Measurements from ENCODE around the gene XPO5.
A peak's percentile ranks its signal among the peaks of the same experiment; 100 is the strongest.

Gene XPO5

GRCh38 chr6:43497689-43498088, 78.1 kb downstream of the XPO5 start:
- DNase-seq (ENCODE audit: low read depth): no peak

- no peak for DNase-seq (ENCODE audit: low read depth)
These were observed 78.8 kb downstream of the XPO5 start for GRCh38 chr6:43497129-43497396.

GRCh38 chr6:43496370-43497128, 79.3 kb downstream of the XPO5 start:
- DNase-seq (ENCODE audit: low read depth): no peak

- DNase-seq (ENCODE audit: low read depth): no peak
These were observed 80.4 kb downstream of the XPO5 start for GRCh38 chr6:43495409-43495941.

GRCh38 chr6:43494766-43495165, 81.1 kb downstream of the XPO5 start:
- no peak for DNase-seq (ENCODE audit: low read depth)

- DNase-seq (ENCODE audit: low read depth): no peak
These were observed 81.5 kb downstream of the XPO5 start for GRCh38 chr6:43494321-43494720.

GRCh38 chr6:43493833-43494232, 82.0 kb downstream of the XPO5 start:
- DNase-seq (ENCODE audit: low read depth): no peak

GRCh38 chr6:43493230-43493629, 82.6 kb downstream of the XPO5 start:
- no peak for DNase-seq (ENCODE audit: low read depth)

- DNase-seq (ENCODE audit: low read depth): no peak
These were observed 83.2 kb downstream of the XPO5 start for GRCh38 chr6:43492673-43493072.

GRCh38 chr6:43491750-43492661, 83.8 kb downstream of the XPO5 start:
- DNase-seq (ENCODE audit: low read depth): no peak

GRCh38 chr6:43490523-43490939, 85.3 kb downstream of the XPO5 start:
- no peak for DNase-seq (ENCODE audit: low read depth)

GRCh38 chr6:43489277-43490072, 86.4 kb downstream of the XPO5 start:
- DNase-seq (ENCODE audit: low read depth): no peak

GRCh38 chr6:43488667-43489276, 87.1 kb downstream of the XPO5 start:
- DNase-seq (ENCODE audit: low read depth): no peak

GRCh38 chr6:43481591-43482236, 94.1 kb downstream of the XPO5 start:
- no peak for DNase-seq (ENCODE audit: low read depth)

- no peak for DNase-seq (ENCODE audit: low read depth)
These were observed 94.8 kb downstream of the XPO5 start for GRCh38 chr6:43481075-43481474.

- no peak for DNase-seq (ENCODE audit: low read depth)
These were observed 97.8 kb downstream of the XPO5 start for GRCh38 chr6:43478008-43478372.

- peak; percentile 93 for DNase-seq (ENCODE audit: low read depth)
These were observed 98.4 kb downstream of the XPO5 start, which contains the start of gene TJAP1 for GRCh38 chr6:43477235-43478007. Gene TJAP1, plus strand, starts transcription at chr6:43477570. Its CDS starts 21,432 bp downstream, at chr6:43499002.

- no peak for DNase-seq (ENCODE audit: low read depth)
These were observed 99.1 kb downstream of the XPO5 start for GRCh38 chr6:43476746-43477145.

GRCh38 chr6:43475516-43475915, 100.3 kb downstream of the XPO5 start:
- no peak for DNase-seq (ENCODE audit: low read depth)

- no peak for DNase-seq (ENCODE audit: low read depth)
These were observed 103.3 kb downstream of the XPO5 start for GRCh38 chr6:43472515-43472914.
